KMS-11 (cell line): Measurements from ENCODE around the gene HMGXB3.

ENCODE experiments used
- H2AFZ ChIP-seq: fragments of 200-600 bp; sonication (generic); 2 replicates; pipeline ENCODE4 v1.6.1; 2016; ENCODE audit warnings: antibody characterized with exemption, mixed run types, low read depth
- H3K27ac ChIP-seq: fragments of 200-600 bp; sonication (generic); 2 replicates; pipeline ENCODE4 v1.6.1; 2016; ENCODE audit warnings: mild to moderate bottlenecking, mixed run types
- H3K27me3 ChIP-seq: fragments of 200-600 bp; sonication (generic); 2 replicates; pipeline ENCODE4 v1.6.1; 2017; ENCODE audit warnings: mild to moderate bottlenecking, low read depth, mixed run types, moderate library complexity; ENCODE audit not compliant: insufficient read depth
- H3K36me3 ChIP-seq: fragments of 200-600 bp; sonication (generic); 2 replicates; pipeline ENCODE4 v1.6.1; 2017; ENCODE audit warnings: mild to moderate bottlenecking, mixed run types; ENCODE audit not compliant: insufficient read depth
- H3K4me1 ChIP-seq: fragments of 200-600 bp; sonication (generic); 2 replicates; pipeline ENCODE4 v1.6.1; 2016; ENCODE audit warnings: mild to moderate bottlenecking, low read depth, mixed run types; ENCODE audit not compliant: poor library complexity, severe bottlenecking
- H3K4me2 ChIP-seq: fragments of 200-600 bp; sonication (generic); 2 replicates; pipeline ENCODE4 v1.7.0; 2016; ENCODE audit warnings: mild to moderate bottlenecking, mixed run types
- H3K4me3 ChIP-seq: fragments of 200-600 bp; sonication (generic); IDR thresholded peaks from 2 replicates; pipeline ENCODE4 v1.6.1; 2017; ENCODE audit warnings: low read depth, low read length, mixed read lengths; ENCODE audit not compliant: insufficient read depth
- H3K79me2 ChIP-seq: fragments of 200-600 bp; sonication (generic); 2 replicates; pipeline ENCODE4 v1.6.1; 2016; ENCODE audit warnings: low read depth, mixed run types; ENCODE audit not compliant: insufficient read depth
- H3K9ac ChIP-seq: fragments of 200-600 bp; sonication (generic); 2 replicates; pipeline ENCODE4 v1.6.1; 2016; ENCODE audit warnings: mild to moderate bottlenecking, mixed run types
- H4K20me1 ChIP-seq: fragments of 200-600 bp; sonication (generic); 2 replicates; pipeline ENCODE4 v1.6.1; 2016; ENCODE audit warnings: mild to moderate bottlenecking, mixed run types; ENCODE audit not compliant: insufficient read depth
- CTCF ChIP-seq: fragments of 200-600 bp; sonication (generic); conservative IDR thresholded peaks from 2 replicates; pipeline ENCODE4 v1.6.1; 2017; ENCODE audit warnings: low read depth, mild to moderate bottlenecking, antibody characterized with exemption, low read length, moderate library complexity, mixed read lengths

The HMGXB3 gene

GRCh38 chr5:149998281-149998680 lies 2.3 kb upstream of the HMGXB3 start:
- Histone ChIP-seq H3K4me1 (peaks cover 17% of the 10 kb centered on the region), H3K79me2 (peaks cover 25% of the 10 kb centered on the region), H4K20me1 (no peaks in the 10 kb centered on the region), H3K4me2 (no peak overlapping the region), H3K9ac (no peak overlapping the region), H3K27ac (no peak overlapping the region), H3K27me3 (no peaks in the 10 kb centered on the region), H3K36me3 (no peaks in the 10 kb centered on the region), H2AFZ (no peak overlapping the region), H3K4me3 (no peak overlapping the region)
- no peak for TF ChIP-seq CTCF

DNA sequence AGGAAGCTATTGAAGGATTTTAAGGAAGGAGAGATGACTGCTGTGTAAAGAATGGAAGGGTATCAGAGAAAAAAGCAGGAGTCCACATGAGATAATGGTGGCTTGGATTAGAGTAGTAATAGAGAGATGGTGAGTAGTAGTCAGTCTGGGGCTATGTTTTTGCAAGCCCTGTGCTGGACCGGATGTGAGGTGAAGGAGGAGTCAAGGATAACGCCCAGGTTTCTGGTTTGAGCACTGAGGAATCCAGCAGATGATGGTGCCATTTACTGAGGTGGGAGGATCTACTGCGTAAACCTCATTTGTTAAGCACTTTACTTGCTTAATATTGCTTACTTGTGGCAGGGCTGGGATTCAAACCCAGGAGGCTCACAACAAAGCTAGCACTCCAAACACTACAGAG lies 1.2 kb upstream of the HMGXB3 start:
- no peak overlapping the region for H3K4me3 ChIP-seq
- no peak for TF ChIP-seq CTCF
- H2AFZ ChIP-seq = no peak overlapping the region; the same call in 1 of the 2 replicates
- peaks cover 17% of the 10 kb centered on the region for H3K4me1 ChIP-seq
- peaks cover 29% of the 10 kb centered on the region for H3K79me2 ChIP-seq
- H3K27me3 ChIP-seq = no peaks in the 10 kb centered on the region
- peak overlapping the region; percentile 77 for H3K4me2 ChIP-seq
- no peak overlapping the region for H3K27ac ChIP-seq
- no peaks in the 10 kb centered on the region for H4K20me1 ChIP-seq
- peak overlapping the region; percentile 88; the same call in 1 of the 2 replicates for H3K9ac ChIP-seq
- no peaks in the 10 kb centered on the region for H3K36me3 ChIP-seq

GRCh38 chr5:149999866-150000255 lies 678 bp upstream of the HMGXB3 start:
- Histone ChIP-seq H3K4me2 (peak overlapping the region; percentile 77), H3K36me3 (no peaks in the 10 kb centered on the region), H3K79me2 (peaks cover 32% of the 10 kb centered on the region), H3K27ac (peak overlapping the region; percentile 65), H4K20me1 (no peaks in the 10 kb centered on the region), H3K4me3 (no peak overlapping the region), H3K9ac (peak overlapping the region; percentile 88; the same call in 1 of the 2 replicates), H3K4me1 (peaks cover 17% of the 10 kb centered on the region), H2AFZ (peak overlapping the region; percentile 73), H3K27me3 (no peaks in the 10 kb centered on the region)
- TF ChIP-seq CTCF = no peak

DNA sequence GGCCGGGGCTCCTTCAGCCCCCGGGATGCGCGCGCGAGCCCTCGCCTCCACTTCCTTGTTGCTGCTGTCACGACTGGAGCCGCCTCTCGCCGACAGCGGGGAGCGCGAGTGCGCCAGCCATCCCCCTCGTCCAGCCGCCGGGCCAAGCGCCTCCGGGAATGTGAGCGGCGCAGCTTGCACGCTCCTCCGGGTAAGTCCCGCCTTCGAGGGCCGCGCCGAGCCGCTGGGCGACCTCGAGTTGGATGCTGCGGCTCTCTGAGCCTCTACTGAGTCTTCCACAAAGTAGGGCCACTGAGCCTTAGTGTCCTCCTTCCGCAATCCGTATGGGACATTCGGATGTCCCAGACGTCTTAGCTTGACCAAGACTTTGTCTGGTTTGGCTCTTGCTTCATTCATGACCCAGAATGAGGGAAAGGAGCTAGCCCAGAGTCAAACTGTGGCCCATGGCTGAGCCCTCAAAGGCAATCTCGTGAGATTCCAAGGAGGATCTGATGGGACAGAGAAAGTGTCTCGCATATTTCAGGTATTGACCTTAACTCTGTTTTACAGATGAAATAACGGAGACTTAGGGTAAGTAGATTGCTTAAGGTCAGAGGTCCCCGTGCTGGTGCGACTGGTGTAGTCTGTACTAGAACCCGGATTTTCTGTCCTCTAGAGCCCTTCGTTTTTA lies 586 bp downstream of the HMGXB3 start:
- H3K4me1 ChIP-seq = peaks cover 17% of the 10 kb centered on the region
- H3K4me2 ChIP-seq = peak overlapping the region; percentile 58
- H2AFZ ChIP-seq = peak overlapping the region; percentile 73
- no peaks in the 10 kb centered on the region for H3K36me3 ChIP-seq
- TF ChIP-seq CTCF = no peak
- peak overlapping the region; percentile 65 for H3K27ac ChIP-seq
- peaks cover 32% of the 10 kb centered on the region for H3K79me2 ChIP-seq
- H3K27me3 ChIP-seq = no peaks in the 10 kb centered on the region
- H3K9ac ChIP-seq = peak overlapping the region; percentile 88
- H3K4me3 ChIP-seq = no peak overlapping the region
- no peaks in the 10 kb centered on the region for H4K20me1 ChIP-seq
